K562 (cell line): ENCODE data around the gene FRMD5.

ENCODE experiments used
- CBX8 ChIP-seq: fragments of 200-600 bp; sonication (generic); IDR thresholded peaks from 2 replicates; pipeline ENCODE4 v1.6.1; 2012; ENCODE audit warnings: borderline replicate concordance, mixed run types, low read depth, mild to moderate bottlenecking, moderate library complexity, mixed read lengths, low read length, control low read depth, inconsistent platforms; ENCODE audit not compliant: poor library complexity, severe bottlenecking; ENCODE audit errors: extremely low read depth
- CTCF ChIP-seq, 3 experiments: IDR thresholded peaks in 2 of 3; conservative IDR thresholded peaks in 1 of 3; 2 replicates each; pipeline ENCODE4 v1.5.1; 2011 to 2012; ENCODE audit warnings: low read length in 3 of 3, mild to moderate bottlenecking in 3 of 3, control low read depth in 2 of 3, improper control_type of control experiment in 1 of 3, inconsistent platforms in 1 of 3, low read depth in 1 of 3, mixed read lengths in 1 of 3, moderate library complexity in 1 of 3; ENCODE audit not compliant: insufficient read depth in 2 of 3
- ELK1 ChIP-seq: sonication (generic); formaldehyde crosslinking; IDR thresholded peaks from 2 replicates; pipeline ENCODE4 v1.8.1; 2022; ENCODE audit warnings: missing genetic modification reagents
- GABPA ChIP-seq: fragments of 200-800 bp; sonication (Bioruptor generic); conservative IDR thresholded peaks from 2 replicates; pipeline ENCODE4 v1.6.1; 2016; ENCODE audit warnings: low read depth, missing genetic modification characterization, missing compliant biosample characterization
- HLTF ChIP-seq: fragments of 450-650 bp; IDR thresholded peaks from 2 replicates; pipeline ENCODE4 v1.6.1; 2016
- RCOR1 ChIP-seq, 2 experiments: IDR thresholded peaks; 2 replicates each; pipeline ENCODE4 v1.6.1; 2012; ENCODE audit warnings: low read depth in 2 of 2, low read length in 2 of 2, borderline replicate concordance in 1 of 2, improper control_type of control experiment in 1 of 2
- TAL1 ChIP-seq: fragments of 450-650 bp; IDR thresholded peaks from 2 replicates; pipeline ENCODE4 v1.6.1; 2016; ENCODE audit warnings: mild to moderate bottlenecking

GRCh38 chr15:44183363-44183762 is 11.7 kb downstream of the FRMD5 start:
- no peak for TF ChIP-seq TAL1
- TF ChIP-seq CTCF (IDR thresholded peaks at IDR 0.05 in 2 of 3, conservative IDR thresholded peaks at IDR 0.05 in 1 of 3; ENCODE audit: insufficient read depth in 2 of 3, low read depth in 1 of 3, low read length in 3 of 3), result no peak
- TF ChIP-seq CBX8, result no peak
- no peak for TF ChIP-seq GABPA (tag)
- no peak for TF ChIP-seq RCOR1 (IDR thresholded peaks at IDR 0.05; ENCODE audit: borderline replicate concordance in 1 of 2, low read depth in 2 of 2, low read length in 2 of 2)
- no peak for TF ChIP-seq ELK1
- no peak for TF ChIP-seq HLTF
